Measurements from ENCODE around the gene CHRM4.
"Not testable (repeated sequence)": the region's sequence is repeated elsewhere in the genome, so short reads cannot be mapped to it uniquely, and the experiment has no call there.

DNA sequence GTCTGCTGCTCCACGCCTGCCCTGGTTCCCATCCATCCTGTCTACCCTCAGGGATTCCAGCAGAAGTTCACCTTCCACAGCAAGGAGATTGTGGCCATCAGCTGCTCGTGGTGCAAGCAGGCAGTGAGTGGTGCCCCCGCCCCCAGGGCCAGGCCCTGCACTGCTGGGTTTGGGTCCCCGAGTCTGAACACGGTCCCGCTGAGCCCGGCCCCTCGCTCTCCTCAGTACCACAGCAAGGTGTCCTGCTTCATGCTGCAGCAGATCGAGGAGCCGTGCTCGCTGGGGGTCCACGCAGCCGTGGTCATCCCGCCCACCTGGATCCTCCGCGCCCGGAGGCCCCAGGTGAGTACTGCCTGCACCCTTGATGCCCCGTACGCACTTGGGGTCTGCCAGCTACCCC, 20.3 kb downstream of the CHRM4 start:
- TF ChIP-seq, protein P1, sequence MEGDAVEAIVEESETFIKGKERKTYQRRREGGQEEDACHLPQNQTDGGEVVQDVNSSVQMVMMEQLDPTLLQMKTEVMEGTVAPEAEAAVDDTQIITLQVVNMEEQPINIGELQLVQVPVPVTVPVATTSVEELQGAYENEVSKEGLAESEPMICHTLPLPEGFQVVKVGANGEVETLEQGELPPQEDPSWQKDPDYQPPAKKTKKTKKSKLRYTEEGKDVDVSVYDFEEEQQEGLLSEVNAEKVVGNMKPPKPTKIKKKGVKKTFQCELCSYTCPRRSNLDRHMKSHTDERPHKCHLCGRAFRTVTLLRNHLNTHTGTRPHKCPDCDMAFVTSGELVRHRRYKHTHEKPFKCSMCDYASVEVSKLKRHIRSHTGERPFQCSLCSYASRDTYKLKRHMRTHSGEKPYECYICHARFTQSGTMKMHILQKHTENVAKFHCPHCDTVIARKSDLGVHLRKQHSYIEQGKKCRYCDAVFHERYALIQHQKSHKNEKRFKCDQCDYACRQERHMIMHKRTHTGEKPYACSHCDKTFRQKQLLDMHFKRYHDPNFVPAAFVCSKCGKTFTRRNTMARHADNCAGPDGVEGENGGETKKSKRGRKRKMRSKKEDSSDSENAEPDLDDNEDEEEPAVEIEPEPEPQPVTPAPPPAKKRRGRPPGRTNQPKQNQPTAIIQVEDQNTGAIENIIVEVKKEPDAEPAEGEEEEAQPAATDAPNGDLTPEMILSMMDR (IDR thresholded peaks at IDR 0.05) = not testable (repeated sequence)
- TF ChIP-seq POLR2A (IDR thresholded peaks at IDR 0.05) = not testable (repeated sequence)
